ENCODE results near the gene SLC50A1. TPM values are rescaled to one million over a fixed set of nuclear protein-coding genes. Genes with fewer than 3 reads are reported as not detected.
A peak's percentile ranks its signal among the peaks of the same experiment; 100 is the strongest.

SLC50A1 gene
- total RNA-seq, 1 donor from 2014 or later: 44.7 TPM

- no peak for TF ChIP-seq CTCF (IDR thresholded peaks at IDR 0.05)
- DNase-seq: no peak
- Histone ChIP-seq H3K9me3 (no peaks in the 10 kb centered on the region), H3K27ac (peak overlapping the region; percentile 87), H3K4me3 (peak overlapping the region; percentile 64), H3K27me3 (peaks cover 10% of the 10 kb centered on the region), H3K36me3 (peaks cover 17% of the 10 kb centered on the region), H3K4me1 (peaks cover 39% of the 10 kb centered on the region)
- no peak for ATAC-seq
- intact Hi-C loops (cut with DNase I): loop anchor here (5.0 kb wide), 1 partner anchor 36 kb away; no protein-coding TSS in a partner anchor
Observed at GRCh38 chr1:155127967-155128754, 7.5 kb upstream of the SLC50A1 start.

GRCh38 chr1:155128755-155129473, 6.7 kb upstream of the SLC50A1 start:
- DNase-seq: peak; percentile 72
- Histone ChIP-seq H3K4me3 (peak overlapping the region; percentile 64), H3K4me1 (peaks cover 39% of the 10 kb centered on the region)

GRCh38 chr1:155130272-155131006, 5.2 kb upstream of the SLC50A1 start:
- peaks cover 32% of the 10 kb centered on the region for H3K36me3 ChIP-seq
- intact Hi-C loops (cut with DNase I): no loop called here
- no peak for TF ChIP-seq CTCF (IDR thresholded peaks at IDR 0.05)
- no peak for ATAC-seq
- H3K4me3 ChIP-seq: peak overlapping the region; percentile 64
- no peak for DNase-seq
- peak overlapping the region; percentile 87 for H3K27ac ChIP-seq
- H3K27me3 ChIP-seq: peaks cover 10% of the 10 kb centered on the region
- H3K4me1 ChIP-seq: peaks cover 45% of the 10 kb centered on the region
- no peaks in the 10 kb centered on the region for H3K9me3 ChIP-seq

More at GRCh38 chr1:155128755-155129473, 6.7 kb upstream of the SLC50A1 start:
- Histone ChIP-seq H3K36me3 (peaks cover 25% of the 10 kb centered on the region), H3K27ac (peak overlapping the region; percentile 87), H3K27me3 (peaks cover 10% of the 10 kb centered on the region), H3K9me3 (no peaks in the 10 kb centered on the region)
- no peak for TF ChIP-seq CTCF (IDR thresholded peaks at IDR 0.05)
- peak; percentile 1 for ATAC-seq
- intact Hi-C loops (cut with DNase I): loop anchor here (5.0 kb wide), 1 partner anchor 37 kb away; no protein-coding TSS in a partner anchor

- peaks cover 32% of the 10 kb centered on the region for H3K36me3 ChIP-seq
- no peak for TF ChIP-seq CTCF (IDR thresholded peaks at IDR 0.05)
- intact Hi-C loops (cut with DNase I): no loop called here
- H3K9me3 ChIP-seq: no peaks in the 10 kb centered on the region
- H3K27me3 ChIP-seq: peaks cover 10% of the 10 kb centered on the region
- no peak for ATAC-seq
- peak overlapping the region; percentile 52 for H3K27ac ChIP-seq
- peak overlapping the region; percentile 64 for H3K4me3 ChIP-seq
- peak; percentile 76 for DNase-seq
- peaks cover 38% of the 10 kb centered on the region for H3K4me1 ChIP-seq
Observed at GRCh38 chr1:155131285-155131684, 4.4 kb upstream of the SLC50A1 start.

GRCh38 chr1:155131856-155132255, 3.8 kb upstream of the SLC50A1 start:
- no peak for DNase-seq
- H3K27ac ChIP-seq: peak overlapping the region; percentile 52
- H3K36me3 ChIP-seq: peaks cover 32% of the 10 kb centered on the region
- H3K4me1 ChIP-seq: peaks cover 37% of the 10 kb centered on the region
- peaks cover 9% of the 10 kb centered on the region for H3K27me3 ChIP-seq
- no peaks in the 10 kb centered on the region for H3K9me3 ChIP-seq
- intact Hi-C loops (cut with DNase I): no loop called here
- H3K4me3 ChIP-seq: peak overlapping the region; percentile 64
- TF ChIP-seq CTCF (IDR thresholded peaks at IDR 0.05): no peak
- ATAC-seq: no peak
